Measurements from ENCODE around the gene LRRC27. TPM values are rescaled to one million over a fixed set of nuclear protein-coding genes. Genes with fewer than 3 reads are reported as not detected.
"Not testable (repeated sequence)": the region's sequence is repeated elsewhere in the genome, so short reads cannot be mapped to it uniquely, and the experiment has no call there.

Gene LRRC27
- total RNA-seq, 6 experiments from 2014 or later, result 2.2 to 5.4 (median 3.2) TPM

DNA sequence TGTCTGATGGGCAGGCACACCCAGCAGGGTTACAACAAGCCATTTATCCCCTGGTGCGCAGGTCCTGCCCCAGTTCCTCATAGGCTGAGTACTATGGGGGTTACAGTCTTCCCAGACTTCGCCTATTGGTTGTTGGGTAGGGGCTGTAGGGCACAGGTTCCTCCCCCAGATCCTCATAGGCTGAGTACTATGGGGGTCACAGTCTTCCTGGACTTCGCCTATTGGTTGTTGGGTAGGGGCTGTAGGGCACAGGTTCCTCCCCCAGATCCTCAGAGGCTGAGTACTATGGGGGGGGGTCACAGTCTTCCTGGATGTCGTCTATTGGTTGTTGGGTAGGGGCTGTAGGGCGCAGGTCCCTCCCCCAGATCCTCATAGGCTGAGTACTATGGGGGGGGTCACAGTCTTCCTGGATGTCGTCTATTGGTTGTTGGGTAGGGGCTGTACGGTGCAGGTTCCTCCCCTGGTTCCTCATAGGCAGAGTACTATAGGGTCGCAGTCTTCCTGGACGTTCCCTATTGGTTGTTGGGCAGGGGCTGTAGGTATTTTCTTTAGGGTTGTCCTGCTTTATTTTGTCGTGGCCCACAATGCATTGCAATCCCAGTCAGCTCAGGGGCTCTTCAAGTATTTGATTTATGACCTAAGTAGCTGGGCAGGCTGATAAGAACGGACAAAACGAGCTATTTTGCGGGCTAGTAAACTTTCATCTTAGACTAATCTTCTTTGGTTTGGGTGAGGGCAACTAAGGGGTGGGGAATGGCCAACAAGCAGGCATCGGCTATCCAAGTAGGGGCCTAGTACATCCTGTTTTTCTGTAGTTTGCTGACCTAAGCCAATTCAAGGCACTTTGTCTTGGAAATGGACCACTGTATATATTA is 3.4 kb downstream of the LRRC27 start:
- TF ChIP-seq, protein P1, sequence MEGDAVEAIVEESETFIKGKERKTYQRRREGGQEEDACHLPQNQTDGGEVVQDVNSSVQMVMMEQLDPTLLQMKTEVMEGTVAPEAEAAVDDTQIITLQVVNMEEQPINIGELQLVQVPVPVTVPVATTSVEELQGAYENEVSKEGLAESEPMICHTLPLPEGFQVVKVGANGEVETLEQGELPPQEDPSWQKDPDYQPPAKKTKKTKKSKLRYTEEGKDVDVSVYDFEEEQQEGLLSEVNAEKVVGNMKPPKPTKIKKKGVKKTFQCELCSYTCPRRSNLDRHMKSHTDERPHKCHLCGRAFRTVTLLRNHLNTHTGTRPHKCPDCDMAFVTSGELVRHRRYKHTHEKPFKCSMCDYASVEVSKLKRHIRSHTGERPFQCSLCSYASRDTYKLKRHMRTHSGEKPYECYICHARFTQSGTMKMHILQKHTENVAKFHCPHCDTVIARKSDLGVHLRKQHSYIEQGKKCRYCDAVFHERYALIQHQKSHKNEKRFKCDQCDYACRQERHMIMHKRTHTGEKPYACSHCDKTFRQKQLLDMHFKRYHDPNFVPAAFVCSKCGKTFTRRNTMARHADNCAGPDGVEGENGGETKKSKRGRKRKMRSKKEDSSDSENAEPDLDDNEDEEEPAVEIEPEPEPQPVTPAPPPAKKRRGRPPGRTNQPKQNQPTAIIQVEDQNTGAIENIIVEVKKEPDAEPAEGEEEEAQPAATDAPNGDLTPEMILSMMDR (IDR thresholded peaks at IDR 0.05), result no peak
- TF ChIP-seq POLR2A (IDR thresholded peaks at IDR 0.05), result peak; percentile 9
- WGBS (ENCODE audit: insufficient coverage, low coverage, low lambda C conversion rate, missing lambda C conversion rate), result 82% methylated on average over 3 of the region's 14 CpGs
- DNase-seq (no peak), ATAC-seq (peak in 2 of 4 donors; percentile 20 to 29)
- H3K9me3 ChIP-seq, result no peaks in the 10 kb centered on the region
- H3K27me3 ChIP-seq, result no peaks in the 10 kb centered on the region
- H3K27ac ChIP-seq, result no peak overlapping the region
- intact Hi-C loops (cut with DNase I), result loop anchor here in 1 of 2 donors (10.0 kb wide), 1 partner anchor 59 kb away; the partner anchor contains the start of gene PWWP2B
- no peak overlapping the region for H3K4me3 ChIP-seq
- H3K4me1 ChIP-seq, result peaks cover 0 to 6% (median 0%) of the 10 kb centered on the region in 4 donors
- no peaks in the 10 kb centered on the region for H3K36me3 ChIP-seq

DNA sequence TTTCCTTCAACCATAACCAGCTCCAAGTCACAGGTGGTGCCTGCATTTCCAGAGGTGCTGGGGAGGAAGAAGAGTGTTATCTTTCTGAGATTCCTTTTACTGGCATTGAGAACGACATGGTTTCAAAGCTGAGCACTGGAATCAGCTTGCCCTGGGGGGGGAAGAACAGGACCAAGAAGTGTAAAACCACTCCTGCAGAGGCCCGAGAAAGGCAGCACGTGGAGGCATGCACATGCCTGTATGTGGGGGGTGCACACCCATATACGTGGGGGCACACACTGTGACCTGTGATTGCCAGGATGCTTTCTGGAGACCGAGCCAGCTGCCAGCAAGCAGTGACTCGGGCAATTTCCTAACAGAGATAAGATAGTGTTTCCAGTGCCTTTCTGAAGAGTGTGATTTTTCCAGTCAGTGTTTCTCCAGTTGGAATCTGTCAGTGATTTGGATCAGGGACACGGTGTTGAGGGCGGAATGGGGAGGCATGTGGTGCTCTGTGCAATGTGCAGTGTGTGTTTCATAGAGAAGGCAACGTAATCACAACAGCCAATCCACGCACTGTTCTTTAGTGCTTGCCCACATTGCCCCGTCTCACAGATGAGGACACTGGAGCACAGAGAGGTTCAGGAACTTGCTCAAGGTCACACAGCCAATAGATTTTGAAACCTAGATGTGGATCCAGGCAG is 4.2 kb downstream of the LRRC27 start:
- H3K4me3 ChIP-seq, result peak overlapping the region in 2 of 3 donors; percentile 37 to 39
- 62% methylated on average over 9 of the region's 11 CpGs for WGBS (ENCODE audit: insufficient coverage, low coverage, low lambda C conversion rate, missing lambda C conversion rate)
- TF ChIP-seq POLR2A (IDR thresholded peaks at IDR 0.05), result no peak
- TF ChIP-seq, protein P1 (IDR thresholded peaks at IDR 0.05), result no peak
- no peak for ATAC-seq
- no peaks in the 10 kb centered on the region for H3K27me3 ChIP-seq
- no peaks in the 10 kb centered on the region for H3K9me3 ChIP-seq
- H3K36me3 ChIP-seq, result no peaks in the 10 kb centered on the region
- intact Hi-C loops (cut with DNase I), result loop anchor here in 1 of 2 donors (10.0 kb wide), 1 partner anchor 59 kb away; the partner anchor contains the start of gene PWWP2B
- DNase-seq, result no peak
- H3K27ac ChIP-seq, result peak overlapping the region in 2 of 3 donors; percentile 67 to 68
- no peaks in the 10 kb centered on the region for H3K4me1 ChIP-seq

DNA sequence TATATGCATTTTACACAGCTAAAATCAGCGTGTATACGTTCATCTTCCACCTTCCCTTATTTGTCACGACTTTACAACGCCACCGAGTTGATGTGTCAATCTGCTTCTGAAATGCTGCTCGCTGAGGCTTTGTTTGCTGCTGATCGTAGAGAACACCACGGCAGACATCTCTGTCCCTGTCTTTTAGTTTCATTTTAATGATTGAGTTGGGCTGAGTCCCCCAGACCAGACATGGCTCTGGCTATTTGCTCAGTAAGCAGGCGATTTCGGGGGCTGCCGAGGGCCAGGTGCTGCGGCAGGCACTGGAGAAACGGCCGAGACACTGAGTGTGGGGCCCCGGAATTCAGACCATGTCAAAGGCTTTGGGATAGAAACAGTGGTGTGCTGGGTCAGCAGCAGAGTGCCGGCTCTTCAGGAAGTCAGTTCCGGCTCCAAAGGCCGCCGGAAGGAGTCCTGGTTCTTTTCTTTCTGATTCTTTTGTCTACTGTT is 5.0 kb downstream of the LRRC27 start:
- Histone ChIP-seq H3K36me3 (no peaks in the 10 kb centered on the region), H3K9me3 (no peaks in the 10 kb centered on the region), H3K27ac (peak overlapping the region in 2 of 3 donors; percentile 67 to 68), H3K4me3 (peak overlapping the region; percentile 37 to 55 (median 39)), H3K4me1 (no peaks in the 10 kb centered on the region), H3K27me3 (no peaks in the 10 kb centered on the region)
- DNase-seq (no peak), ATAC-seq (peak; percentile 56 to 65 (median 62))
- peak; percentile 17 for TF ChIP-seq POLR2A (IDR thresholded peaks at IDR 0.05)
- TF ChIP-seq, protein P1 (IDR thresholded peaks at IDR 0.05), result no peak
- 21% methylated on average over 16 of the region's 19 CpGs for whole genome bisulfite sequencing (ENCODE audit: insufficient coverage, low coverage, low lambda C conversion rate, missing lambda C conversion rate)
- intact Hi-C loops (cut with DNase I), result loop anchor here in 1 of 2 donors (10.0 kb wide), 1 partner anchor 58 kb away; the partner anchor contains the start of gene PWWP2B

- H3K9me3 ChIP-seq, H3K27ac ChIP-seq, H3K27me3 ChIP-seq, ATAC-seq, H3K36me3 ChIP-seq, DNase-seq, H3K4me1 ChIP-seq: not testable (repeated sequence)
- peak overlapping the region in 1 of 3 donors; percentile 39 for H3K4me3 ChIP-seq
- intact Hi-C loops (cut with DNase I), result loop anchor here in 1 of 2 donors (10.0 kb wide), 1 partner anchor 57 kb away; the partner anchor contains the start of gene PWWP2B
- WGBS (ENCODE audit: insufficient coverage, low coverage, low lambda C conversion rate, missing lambda C conversion rate), result 50% methylated on average over 1 of the region's 7 CpGs
Measured at GRCh38 chr10:132337854-132338253, 5.9 kb downstream of the LRRC27 start.
